Testis (tissue), 2 donors: ENCODE measurements around the gene FBXL20.

Experiments
- POLR2A ChIP-seq: fragments of 450-650 bp; IDR thresholded peaks from one replicate; pipeline ENCODE4 v1.6.1; 2017; ENCODE audit warnings: antibody characterized with exemption, mild to moderate bottlenecking, moderate library complexity
- TF ChIP-seq, protein P1 (sequence below), 3 experiments: fragments of 450-650 bp in 2 of 3; fragments of 200-600 bp in 1 of 3; sonication (generic) in 1 of 3; IDR thresholded peaks; one replicate each; pipeline ENCODE4 v1.5.1; 2016 to 2019; ENCODE audit warnings: antibody characterized with exemption in 3 of 3, mild to moderate bottlenecking in 2 of 3, moderate library complexity in 1 of 3

- no peak for TF ChIP-seq POLR2A
- TF ChIP-seq, protein P1, sequence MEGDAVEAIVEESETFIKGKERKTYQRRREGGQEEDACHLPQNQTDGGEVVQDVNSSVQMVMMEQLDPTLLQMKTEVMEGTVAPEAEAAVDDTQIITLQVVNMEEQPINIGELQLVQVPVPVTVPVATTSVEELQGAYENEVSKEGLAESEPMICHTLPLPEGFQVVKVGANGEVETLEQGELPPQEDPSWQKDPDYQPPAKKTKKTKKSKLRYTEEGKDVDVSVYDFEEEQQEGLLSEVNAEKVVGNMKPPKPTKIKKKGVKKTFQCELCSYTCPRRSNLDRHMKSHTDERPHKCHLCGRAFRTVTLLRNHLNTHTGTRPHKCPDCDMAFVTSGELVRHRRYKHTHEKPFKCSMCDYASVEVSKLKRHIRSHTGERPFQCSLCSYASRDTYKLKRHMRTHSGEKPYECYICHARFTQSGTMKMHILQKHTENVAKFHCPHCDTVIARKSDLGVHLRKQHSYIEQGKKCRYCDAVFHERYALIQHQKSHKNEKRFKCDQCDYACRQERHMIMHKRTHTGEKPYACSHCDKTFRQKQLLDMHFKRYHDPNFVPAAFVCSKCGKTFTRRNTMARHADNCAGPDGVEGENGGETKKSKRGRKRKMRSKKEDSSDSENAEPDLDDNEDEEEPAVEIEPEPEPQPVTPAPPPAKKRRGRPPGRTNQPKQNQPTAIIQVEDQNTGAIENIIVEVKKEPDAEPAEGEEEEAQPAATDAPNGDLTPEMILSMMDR (IDR thresholded peaks at IDR 0.05): no peak
Observed at GRCh38 chr17:39219647-39220154, 181.7 kb downstream of the FBXL20 start.
